Measurements from ENCODE around the gene PCNX2. TPM values are rescaled to one million over a fixed set of nuclear protein-coding genes. Genes with fewer than 3 reads are reported as not detected.
A peak's percentile ranks its signal among the peaks of the same experiment; 100 is the strongest.

Gene PCNX2
- total and polyA plus RNA-seq, 2 donors (not counting 3 experiments of a cell fraction or from before 2014, with no cell fraction given): 6.6 to 11.0 TPM

GRCh38 chr1:233168384-233168783 lies 127.1 kb downstream of the PCNX2 start:
- intact Hi-C loops (cut with micrococcal nuclease) (no loop called here), dilution Hi-C loops (cut with MboI; ENCODE audit: extremely low pct_ligation_motif_present, low sequenced_read_pairs) (no loop called here)
- no peak overlapping the region for H3K9ac ChIP-seq (replicated peaks; ENCODE audit: extremely low read depth, insufficient read depth, low read length)
- H3K79me2 ChIP-seq (ENCODE audit: control insufficient read depth, insufficient read depth, low read length): no peaks in the 10 kb centered on the region
- DNase-seq (ENCODE audit: low read depth, low spot score) (peak; percentile 16), FAIRE-seq (no peak)
- no peaks in the 10 kb centered on the region for H3K27me3 ChIP-seq (ENCODE audit: control insufficient read depth in 2 of 2, insufficient read depth in 2 of 2, low read length in 2 of 2)
- BruUV-seq (replicated peaks): no TSS peak
- ChIA-PET POLR2A (no interaction called here), CTCF (no interaction called here)
- no peaks in the 10 kb centered on the region for H3K9me1 ChIP-seq (replicated peaks; ENCODE audit: control insufficient read depth, extremely low read depth, insufficient read depth, low read length)
- H2AFZ ChIP-seq (ENCODE audit: low read depth, low read length): no peak overlapping the region
- H3K27ac ChIP-seq (ENCODE audit: insufficient read depth, low read depth, low read length): no peak overlapping the region
- no peaks in the 10 kb centered on the region for H3K9me3 ChIP-seq (replicated peaks; ENCODE audit: control insufficient read depth, insufficient read depth, low read length)
- TF ChIP-seq MYC (IDR thresholded peaks at IDR 0.05; ENCODE audit: low read depth, low read length) (no peak), CTCF (IDR thresholded peaks at IDR 0.05; ENCODE audit: extremely low read depth in 1 of 2, insufficient read depth in 1 of 2, low read depth in 1 of 2, low read length in 2 of 2) (no peak), JUN (IDR thresholded peaks at IDR 0.05; ENCODE audit: borderline replicate concordance, insufficient read depth, insufficient read length, low read depth) (no peak), MAX (IDR thresholded peaks at IDR 0.05; ENCODE audit: insufficient read depth, insufficient read length) (no peak), POLR2AphosphoS5 (IDR thresholded peaks at IDR 0.05; ENCODE audit: insufficient read depth, low read depth, low read length) (no peak), POLR2A (IDR thresholded peaks at IDR 0.05; ENCODE audit: low read depth, low read length) (no peak)
- no peak overlapping the region for H3K4me3 ChIP-seq (replicated peaks in 1 of 3; ENCODE audit: insufficient read depth in 1 of 3, low read depth in 1 of 3, low read length in 3 of 3)
- no peaks in the 10 kb centered on the region for H3K36me3 ChIP-seq (ENCODE audit: control insufficient read depth in 2 of 2, extremely low read depth in 1 of 2, insufficient read depth in 2 of 2, low read length in 2 of 2)
- H3K4me2 ChIP-seq (ENCODE audit: insufficient read depth, low read length): no peak overlapping the region
- no peaks in the 10 kb centered on the region for H3K4me1 ChIP-seq (ENCODE audit: control insufficient read depth, extremely low read depth, insufficient read depth, low read length)
- no peaks in the 10 kb centered on the region for H4K20me1 ChIP-seq (replicated peaks; ENCODE audit: control insufficient read depth, extremely low read depth, insufficient read depth, low read length)

GRCh38 chr1:233166896-233167295 lies 128.6 kb downstream of the PCNX2 start:
- Histone ChIP-seq H3K27me3 (ENCODE audit: control insufficient read depth in 2 of 2, insufficient read depth in 2 of 2, low read length in 2 of 2) (no peaks in the 10 kb centered on the region), H3K4me2 (ENCODE audit: insufficient read depth, low read length) (no peak overlapping the region), H3K27ac (ENCODE audit: insufficient read depth, low read depth, low read length) (no peak overlapping the region), H3K36me3 (ENCODE audit: control insufficient read depth in 2 of 2, extremely low read depth in 1 of 2, insufficient read depth in 2 of 2, low read length in 2 of 2) (no peaks in the 10 kb centered on the region), H3K79me2 (ENCODE audit: control insufficient read depth, insufficient read depth, low read length) (no peaks in the 10 kb centered on the region), H3K9me1 (replicated peaks; ENCODE audit: control insufficient read depth, extremely low read depth, insufficient read depth, low read length) (no peaks in the 10 kb centered on the region), H4K20me1 (replicated peaks; ENCODE audit: control insufficient read depth, extremely low read depth, insufficient read depth, low read length) (no peaks in the 10 kb centered on the region), H3K4me3 (replicated peaks in 1 of 3; ENCODE audit: insufficient read depth in 1 of 3, low read depth in 1 of 3, low read length in 3 of 3) (no peak overlapping the region), H2AFZ (ENCODE audit: low read depth, low read length) (no peak overlapping the region), H3K9ac (replicated peaks; ENCODE audit: extremely low read depth, insufficient read depth, low read length) (no peak overlapping the region), H3K4me1 (ENCODE audit: control insufficient read depth, extremely low read depth, insufficient read depth, low read length) (no peaks in the 10 kb centered on the region), H3K9me3 (replicated peaks; ENCODE audit: control insufficient read depth, insufficient read depth, low read length) (no peaks in the 10 kb centered on the region)
- TF ChIP-seq JUN (IDR thresholded peaks at IDR 0.05; ENCODE audit: borderline replicate concordance, insufficient read depth, insufficient read length, low read depth) (no peak), MAX (IDR thresholded peaks at IDR 0.05; ENCODE audit: insufficient read depth, insufficient read length) (no peak), CTCF (IDR thresholded peaks at IDR 0.05; ENCODE audit: extremely low read depth in 1 of 2, insufficient read depth in 1 of 2, low read depth in 1 of 2, low read length in 2 of 2) (no peak), EZH2 (IDR thresholded peaks at IDR 0.05; ENCODE audit: borderline replicate concordance, low read depth, low read length, severe bottlenecking) (no peak), GATA2 (IDR thresholded peaks at IDR 0.05; ENCODE audit: insufficient read depth, insufficient read length, low read depth, low read length) (no peak), MYC (IDR thresholded peaks at IDR 0.05; ENCODE audit: low read depth, low read length) (no peak), POLR2A (IDR thresholded peaks at IDR 0.05; ENCODE audit: low read depth, low read length) (no peak), FOS (IDR thresholded peaks at IDR 0.05; ENCODE audit: borderline replicate concordance, insufficient read depth, low read length) (no peak), POLR2AphosphoS5 (IDR thresholded peaks at IDR 0.05; ENCODE audit: insufficient read depth, low read depth, low read length) (no peak)
- dilution Hi-C loops (cut with MboI; ENCODE audit: extremely low pct_ligation_motif_present, low sequenced_read_pairs): no loop called here
- intact Hi-C loops (cut with micrococcal nuclease): no loop called here
- ChIA-PET POLR2A (no interaction called here), CTCF (no interaction called here)
- DNase-seq (ENCODE audit: low read depth, low spot score) (no peak), FAIRE-seq (no peak)
- BruUV-seq (replicated peaks): no TSS peak
